NOMO-1 treated with dmso at 0.1 percent for 144 hours (cell line): ENCODE data around the gene PNLDC1.
"Not testable (repeated sequence)": the region's sequence is repeated elsewhere in the genome, so short reads cannot be mapped to it uniquely, and the experiment has no call there.

Experiments
- DNase-seq: peaks from one replicate; lab custom pipeline; 2025; ENCODE audit not compliant: unreplicated experiment; lab: John Stamatoyannopoulos, UW

Gene PNLDC1

GRCh38 chr6:159819098-159819497, 19.0 kb downstream of the PNLDC1 start:
- DNase-seq = no peak

GRCh38 chr6:159819932-159820640, 20.0 kb downstream of the PNLDC1 start:
- peak; percentile 86 for DNase-seq

GRCh38 chr6:159821122-159821521, 21.0 kb downstream of the PNLDC1 start:
- no peak for DNase-seq

- no peak for DNase-seq
Measured at GRCh38 chr6:159821726-159822125, 21.6 kb downstream of the PNLDC1 start.

GRCh38 chr6:159823953-159824352, 23.9 kb downstream of the PNLDC1 start:
- no peak for DNase-seq

- DNase-seq = not testable (repeated sequence)
Measured at GRCh38 chr6:159824690-159825089, 24.6 kb downstream of the PNLDC1 start.

GRCh38 chr6:159826004-159826403, 25.9 kb downstream of the PNLDC1 start:
- no peak for DNase-seq

GRCh38 chr6:159826968-159827647, 27.0 kb downstream of the PNLDC1 start:
- DNase-seq = no peak

- DNase-seq = no peak
Measured at GRCh38 chr6:159828074-159828473, 28.0 kb downstream of the PNLDC1 start.

GRCh38 chr6:159829526-159829925, 29.4 kb downstream of the PNLDC1 start:
- DNase-seq = peak; percentile 61

- no peak for DNase-seq
Measured at GRCh38 chr6:159830501-159831372, 30.7 kb downstream of the PNLDC1 start.

- DNase-seq = no peak
Measured at GRCh38 chr6:159831373-159831679, 31.2 kb downstream of the PNLDC1 start.

GRCh38 chr6:159832946-159833345, 32.9 kb downstream of the PNLDC1 start:
- DNase-seq = no peak

GRCh38 chr6:159833556-159833955, 33.5 kb downstream of the PNLDC1 start:
- no peak for DNase-seq

GRCh38 chr6:159833997-159834603, 34.0 kb downstream of the PNLDC1 start:
- no peak for DNase-seq

- DNase-seq = no peak
Measured at GRCh38 chr6:159836718-159837490, 36.8 kb downstream of the PNLDC1 start.

- DNase-seq = no peak
Measured at GRCh38 chr6:159837511-159837910, 37.4 kb downstream of the PNLDC1 start.

GRCh38 chr6:159838020-159838744, 38.1 kb downstream of the PNLDC1 start:
- no peak for DNase-seq

GRCh38 chr6:159842035-159842434, 42.0 kb downstream of the PNLDC1 start:
- no peak for DNase-seq
